Transverse colon (tissue), 4 donors: ENCODE measurements around the gene SLMAP. TPM values are rescaled to one million over a fixed set of nuclear protein-coding genes. Genes with fewer than 3 reads are reported as not detected.

Experiments used
- DNase-seq: peaks from one replicate; pipeline ENCODE4 v3.0.0-alpha.2; 2019
- H3K27ac ChIP-seq, 4 donors: fragments of 200-600 bp; sonication (generic); 2 replicates each; pipeline ENCODE4 v1.5.1; 2016 to 2018; ENCODE audit warnings: inconsistent platforms in 4 of 4
- H3K27me3 ChIP-seq: fragments of 200-600 bp; sonication (generic); 2 replicates; pipeline ENCODE4 v1.5.1; 2017; ENCODE audit warnings: inconsistent platforms
- H3K36me3 ChIP-seq, 4 donors: fragments of 200-600 bp; sonication (generic); 2 replicates each; pipeline ENCODE4 v1.5.1; 2017 to 2019; ENCODE audit warnings: inconsistent platforms in 4 of 4
- H3K4me1 ChIP-seq, 4 donors: fragments of 200-600 bp; sonication (generic); 2 replicates each; pipeline ENCODE4 v1.5.1; 2017 to 2020; ENCODE audit warnings: inconsistent platforms in 4 of 4
- H3K4me3 ChIP-seq, 4 donors: fragments of 200-600 bp; sonication (generic); 1 replicate in 1 of 4; 2 replicates in 3 of 4; pipeline versions ENCODE4 v1.5.1 to v1.6.1; 2017 to 2019; ENCODE audit warnings: inconsistent platforms in 4 of 4
- H3K9me3 ChIP-seq, 2 donors: fragments of 200-600 bp; sonication (generic); 2 replicates each; pipeline ENCODE4 v1.5.1; 2017 to 2019; ENCODE audit warnings: inconsistent platforms in 2 of 2
- CTCF ChIP-seq, 5 experiments: fragments of 200-600 bp in 3 of 5; fragments of 450-650 bp in 2 of 5; sonication (generic) in 3 of 5; IDR thresholded peaks; 1 replicate in 2 of 5; 2 replicates in 3 of 5; pipeline ENCODE4 v1.5.1; 2016 to 2017; ENCODE audit warnings: antibody characterized with exemption in 5 of 5, inconsistent platforms in 3 of 5, mild to moderate bottlenecking in 2 of 5, moderate library complexity in 1 of 5
- EP300 ChIP-seq: sonication (generic); formaldehyde crosslinking; IDR thresholded peaks from one replicate; pipeline ENCODE4 v1.6.1; 2017; ENCODE audit warnings: antibody characterized with exemption, low read depth
- POLR2A ChIP-seq: fragments of 450-650 bp; IDR thresholded peaks from one replicate; pipeline ENCODE4 v1.6.1; 2016; ENCODE audit warnings: antibody characterized with exemption, mild to moderate bottlenecking, moderate library complexity
- POLR2AphosphoS5 ChIP-seq, 3 donors: sonication (generic); formaldehyde crosslinking; IDR thresholded peaks; one replicate each; pipeline ENCODE4 v1.6.1; 2016; ENCODE audit warnings: antibody characterized with exemption in 3 of 3
- WGBS, 2 donors: methylation state at CpG; one replicate each; pipeline ENCODE4 v1.1.5; 2018; ENCODE audit warnings: low coverage in 1 of 2; 5-methylcytosine and 5-hydroxymethylcytosine counted together
- in situ Hi-C, 4 donors: fragments of 200-750 bp; cut with MboI; loops; one replicate each; pipeline versions ENCODE4 v1.15.0 to v1.15.1; 2017; ENCODE audit warnings: low sequenced_read_pairs in 3 of 4, low pct_ligation_motif_present in 1 of 4, low pct_unique_long_range_greater_than_20kb in 1 of 4
- intact Hi-C: fragments of 100-400 bp; cut with DNase I; formaldehyde crosslinking; loops from one replicate; pipeline ENCODE4 v1.15.1; 2023; ENCODE audit warnings: low total_unique reads
- total RNA-seq, 4 donors: library from RNA; depleted of rRNA; stranded (reverse); fragments of >200 nt; gene quantifications; one replicate each; pipeline ENCODE4 v1.1.0, GENCODE V29; 2016

SLMAP gene
- total RNA-seq, 4 donors from 2014 or later, result 111 to 162 (median 119) TPM

- intact Hi-C loops (no loop called here), in situ Hi-C loops (no loop called here)
- TF ChIP-seq EP300, result no peak
- no peak for TF ChIP-seq POLR2AphosphoS5 (IDR thresholded peaks at IDR 0.05)
- no peak for TF ChIP-seq CTCF (IDR thresholded peaks at IDR 0.05)
- no peak for TF ChIP-seq POLR2A
- H3K4me1 ChIP-seq, result peaks cover 4 to 52% (median 29%) of the 10 kb centered on the region in 4 donors
- WGBS, 2 donors, result 43 to 50% methylated on average over 2 to 4 of the region's 4 CpGs
- no peak for DNase-seq
- H3K4me3 ChIP-seq, result no peak overlapping the region
- H3K9me3 ChIP-seq, result no peaks in the 10 kb centered on the region
- no peaks in the 10 kb centered on the region for H3K36me3 ChIP-seq
- no peaks in the 10 kb centered on the region for H3K27me3 ChIP-seq
- no peak overlapping the region for H3K27ac ChIP-seq
Measured at GRCh38 chr3:57796261-57796660, 40.2 kb downstream of the SLMAP start.

- Histone ChIP-seq H3K27ac (peak overlapping the region in 3 of 4 donors; percentile 13 to 51 (median 25)), H3K36me3 (no peaks in the 10 kb centered on the region), H3K4me1 (peaks cover 13 to 65% (median 41%) of the 10 kb centered on the region in 4 donors), H3K9me3 (no peaks in the 10 kb centered on the region), H3K27me3 (no peaks in the 10 kb centered on the region), H3K4me3 (no peak overlapping the region)
- DNase-seq, result no peak
- WGBS, 2 donors, result 64 to 70% methylated on average over 3 of the region's 3 CpGs
- in situ Hi-C loops, result no loop called here
- intact Hi-C loops, result no loop called here
- TF ChIP-seq POLR2AphosphoS5 (IDR thresholded peaks at IDR 0.05) (no peak), EP300 (no peak), CTCF (IDR thresholded peaks at IDR 0.05) (no peak), POLR2A (no peak)
Measured at GRCh38 chr3:57797701-57798487, 41.8 kb downstream of the SLMAP start.

- H3K27ac ChIP-seq, result peak overlapping the region; percentile 52 to 68 (median 60)
- peaks cover 20 to 66% (median 38%) of the 10 kb centered on the region in 4 donors for H3K4me1 ChIP-seq
- no peaks in the 10 kb centered on the region for H3K27me3 ChIP-seq
- intact Hi-C loops, result no loop called here
- in situ Hi-C loops, result no loop called here
- peak in 2 of 3 donors; percentile 23 to 42 for TF ChIP-seq POLR2AphosphoS5 (IDR thresholded peaks at IDR 0.05)
- no peak for TF ChIP-seq CTCF (IDR thresholded peaks at IDR 0.05)
- TF ChIP-seq EP300, result no peak
- no peak for TF ChIP-seq POLR2A
- 3 to 6% methylated on average over 3 of the region's 3 CpGs for WGBS, 2 donors
- H3K36me3 ChIP-seq, result no peaks in the 10 kb centered on the region
- peak; percentile 28 for DNase-seq
- no peaks in the 10 kb centered on the region for H3K9me3 ChIP-seq
- peak overlapping the region in 1 of 4 donors; percentile 4 for H3K4me3 ChIP-seq
Measured at GRCh38 chr3:57803647-57804081, 47.6 kb downstream of the SLMAP start.

- intact Hi-C loops, result no loop called here
- Histone ChIP-seq H3K9me3 (no peaks in the 10 kb centered on the region), H3K27me3 (no peaks in the 10 kb centered on the region), H3K4me3 (no peak overlapping the region), H3K4me1 (peaks cover 17 to 52% (median 28%) of the 10 kb centered on the region in 4 donors), H3K36me3 (no peaks in the 10 kb centered on the region), H3K27ac (no peak overlapping the region)
- no peak for TF ChIP-seq CTCF (IDR thresholded peaks at IDR 0.05)
- no peak for TF ChIP-seq POLR2AphosphoS5 (IDR thresholded peaks at IDR 0.05)
- TF ChIP-seq POLR2A, result no peak
- no peak for TF ChIP-seq EP300
- no peak for DNase-seq
- in situ Hi-C loops, result no loop called here
- 86 to 100% methylated on average over 1 of the region's 1 CpG for WGBS, 2 donors
Measured at GRCh38 chr3:57805266-57805665, 49.2 kb downstream of the SLMAP start.
